Endothelial cell (in vitro differentiated cells): ENCODE measurements around the gene RHOA. TPM values are rescaled to one million over a fixed set of nuclear protein-coding genes. Genes with fewer than 3 reads are reported as not detected.
"Not testable (repeated sequence)": the region's sequence is repeated elsewhere in the genome, so short reads cannot be mapped to it uniquely, and the experiment has no call there.

ENCODE experiments used
- DNase-seq: peaks from one replicate; pipeline ENCODE4 v3.0.0; 2021; ENCODE audit warnings: low spot score
- H3K27ac Mint-ChIP-seq: one replicate; pipeline ENCODE4 v1.8.0; 2021; ENCODE audit warnings: mixed read lengths, inconsistent platforms; ENCODE audit not compliant: unreplicated experiment
- H3K27me3 Mint-ChIP-seq: one replicate; pipeline ENCODE4 v1.8.0; 2021; ENCODE audit warnings: mild to moderate bottlenecking, moderate library complexity, mixed read lengths, inconsistent platforms; ENCODE audit not compliant: unreplicated experiment
- H3K36me3 Mint-ChIP-seq: one replicate; pipeline ENCODE4 v1.8.0; 2021; ENCODE audit warnings: mild to moderate bottlenecking, low read depth, mixed read lengths, inconsistent platforms; ENCODE audit not compliant: unreplicated experiment
- H3K4me1 Mint-ChIP-seq: one replicate; pipeline ENCODE4 v1.8.0; 2021; ENCODE audit warnings: mild to moderate bottlenecking, mixed read lengths, inconsistent platforms; ENCODE audit not compliant: unreplicated experiment
- H3K4me3 Mint-ChIP-seq: one replicate; pipeline ENCODE4 v1.8.0; 2021; ENCODE audit warnings: mild to moderate bottlenecking, mixed read lengths, inconsistent platforms; ENCODE audit not compliant: unreplicated experiment
- H3K9me3 Mint-ChIP-seq: one replicate; pipeline ENCODE4 v1.8.0; 2021; ENCODE audit warnings: mixed read lengths, inconsistent platforms; ENCODE audit not compliant: unreplicated experiment
- total RNA-seq: library from RNA; stranded (reverse); fragmentation: NEBNext Ultra II Directional; extraction: Animal tissue kit (Norgen Biotek cat#: 25700); gene quantifications from one replicate; pipeline ENCODE4 v1.2.1, GENCODE V29; 2021; ENCODE audit not compliant: unreplicated experiment
- TF ChIP-seq, protein P1 (sequence below): fragments of 200-600 bp; sonication (generic); IDR thresholded peaks from one replicate; pipeline ENCODE4 v1.5.0; 2021; ENCODE audit warnings: antibody characterized with exemption; ENCODE audit not compliant: unreplicated experiment

Gene RHOA
- total RNA-seq, 1 donor from 2014 or later: 583 TPM

DNA sequence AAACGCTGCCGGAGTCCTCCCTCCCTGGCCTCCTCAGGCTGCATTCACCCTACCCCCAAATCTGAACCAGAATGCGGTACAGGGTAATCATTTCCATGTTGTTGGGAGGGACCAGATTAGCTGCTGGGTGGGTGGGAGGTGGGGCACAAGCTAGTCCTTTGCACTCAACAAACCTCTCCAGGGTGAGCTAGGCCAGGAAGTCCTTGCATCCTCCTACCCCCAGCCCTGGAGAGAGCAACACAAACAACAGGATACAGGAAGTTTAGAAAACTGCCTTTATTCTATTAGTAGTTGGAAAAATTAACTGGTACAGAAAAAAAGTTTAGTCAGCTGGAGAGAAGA lies 52.9 kb downstream of the RHOA start:
- TF ChIP-seq, protein P1, sequence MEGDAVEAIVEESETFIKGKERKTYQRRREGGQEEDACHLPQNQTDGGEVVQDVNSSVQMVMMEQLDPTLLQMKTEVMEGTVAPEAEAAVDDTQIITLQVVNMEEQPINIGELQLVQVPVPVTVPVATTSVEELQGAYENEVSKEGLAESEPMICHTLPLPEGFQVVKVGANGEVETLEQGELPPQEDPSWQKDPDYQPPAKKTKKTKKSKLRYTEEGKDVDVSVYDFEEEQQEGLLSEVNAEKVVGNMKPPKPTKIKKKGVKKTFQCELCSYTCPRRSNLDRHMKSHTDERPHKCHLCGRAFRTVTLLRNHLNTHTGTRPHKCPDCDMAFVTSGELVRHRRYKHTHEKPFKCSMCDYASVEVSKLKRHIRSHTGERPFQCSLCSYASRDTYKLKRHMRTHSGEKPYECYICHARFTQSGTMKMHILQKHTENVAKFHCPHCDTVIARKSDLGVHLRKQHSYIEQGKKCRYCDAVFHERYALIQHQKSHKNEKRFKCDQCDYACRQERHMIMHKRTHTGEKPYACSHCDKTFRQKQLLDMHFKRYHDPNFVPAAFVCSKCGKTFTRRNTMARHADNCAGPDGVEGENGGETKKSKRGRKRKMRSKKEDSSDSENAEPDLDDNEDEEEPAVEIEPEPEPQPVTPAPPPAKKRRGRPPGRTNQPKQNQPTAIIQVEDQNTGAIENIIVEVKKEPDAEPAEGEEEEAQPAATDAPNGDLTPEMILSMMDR: no peak
- peaks cover 43% of the 10 kb centered on the region for H3K36me3 Mint-ChIP-seq
- peak overlapping the region; percentile 79 for H3K4me3 Mint-ChIP-seq
- H3K27me3 Mint-ChIP-seq: peaks cover 15% of the 10 kb centered on the region
- DNase-seq: peak; percentile 57
- peaks cover 23% of the 10 kb centered on the region for H3K4me1 Mint-ChIP-seq
- no peaks in the 10 kb centered on the region for H3K9me3 Mint-ChIP-seq
- peak overlapping the region; percentile 99 for H3K27ac Mint-ChIP-seq

DNA sequence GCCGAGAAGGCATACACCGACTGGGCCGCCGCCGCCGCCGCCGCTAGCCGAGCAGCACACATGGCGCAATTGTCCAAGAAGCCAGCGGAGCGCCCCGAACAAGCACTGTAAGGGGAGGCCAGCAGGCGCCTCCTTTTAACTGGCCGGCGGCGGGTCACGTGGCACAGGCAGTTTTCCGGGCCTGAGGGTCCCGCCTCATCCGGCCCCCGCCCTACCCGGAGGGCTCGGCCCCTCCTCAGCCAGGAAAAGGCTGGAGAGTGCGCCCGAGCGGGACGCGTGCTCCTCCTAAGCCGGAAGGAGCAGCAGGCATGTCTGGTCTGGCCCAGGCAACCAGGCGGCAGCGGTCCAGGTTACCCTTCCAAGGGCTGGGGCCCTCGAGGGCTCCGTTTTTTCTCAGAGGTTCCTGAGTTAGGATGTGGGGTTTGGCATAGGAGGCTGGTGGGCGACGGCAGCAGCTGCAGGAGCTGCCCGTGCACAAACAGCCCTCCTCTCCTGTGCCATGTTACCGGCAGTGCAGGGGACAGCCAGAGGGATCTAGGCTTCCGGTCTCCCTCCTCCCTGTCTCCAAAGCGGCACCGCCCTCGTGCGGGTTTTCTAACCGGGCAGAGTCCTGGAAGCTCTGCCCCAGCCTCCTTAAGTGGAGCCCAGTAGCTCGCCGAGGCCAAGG lies 53.4 kb downstream of the RHOA start, which contains the start of gene GPX1:
Gene GPX1, minus strand, starts transcription at position 137 of the 667 bp plus-strand sequence. Its CDS starts 75 bp downstream, at position 62.
- Mint-ChIP-seq H3K4me3 (peak within 1 kb of the TSS; percentile 98), H3K27ac (peak within 1 kb of the TSS; percentile 99), H3K4me1 (peaks cover 23% of the 10 kb centered on the region), H3K36me3 (peaks cover 43% of the 10 kb centered on the region), H3K9me3 (no peaks in the 10 kb centered on the region), H3K27me3 (peaks cover 17% of the 10 kb centered on the region)
- TF ChIP-seq, protein P1: no peak
- peak; percentile 95 for DNase-seq

DNA sequence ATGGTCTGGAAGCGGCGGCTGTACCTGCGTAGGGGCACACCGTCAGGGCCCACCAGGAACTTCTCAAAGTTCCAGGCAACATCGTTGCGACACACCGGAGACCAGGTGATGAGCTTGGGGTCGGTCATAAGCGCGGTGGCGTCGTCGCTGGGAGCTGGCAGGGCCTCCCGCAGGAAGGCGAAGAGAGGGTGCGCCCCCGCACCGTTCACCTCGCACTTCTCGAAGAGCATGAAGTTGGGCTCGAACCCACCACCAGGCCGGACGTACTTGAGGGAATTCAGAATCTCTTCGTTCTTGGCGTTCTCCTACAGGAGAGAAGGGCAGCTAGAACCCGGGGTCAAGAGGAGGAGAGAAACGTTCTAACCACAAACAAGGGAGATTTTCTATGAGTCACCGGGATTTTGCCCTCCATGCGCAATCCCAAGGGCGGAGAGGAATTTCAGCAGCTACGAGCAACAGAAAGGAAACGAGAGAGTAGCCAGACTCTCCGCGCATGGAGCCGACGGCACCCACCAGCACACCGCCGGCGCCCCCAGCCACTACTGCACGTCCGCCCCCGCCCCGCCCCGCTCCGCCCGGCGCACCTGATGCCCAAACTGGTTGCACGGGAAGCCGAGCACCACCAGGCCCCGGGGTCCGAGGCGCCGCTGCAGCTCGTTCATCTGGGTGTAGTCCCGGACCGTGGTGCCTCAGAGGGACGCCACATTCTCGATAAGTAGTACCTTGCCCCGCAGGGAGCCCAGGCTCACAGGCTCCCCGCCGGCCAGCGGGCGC lies 54.1 kb downstream of the RHOA start:
- peaks cover 44% of the 10 kb centered on the region for H3K36me3 Mint-ChIP-seq
- H3K27me3 Mint-ChIP-seq: peaks cover 20% of the 10 kb centered on the region
- H3K27ac Mint-ChIP-seq: peak overlapping the region; percentile 94
- peak; percentile 34 for DNase-seq
- H3K4me1 Mint-ChIP-seq: peaks cover 29% of the 10 kb centered on the region
- peak overlapping the region; percentile 98 for H3K4me3 Mint-ChIP-seq
- H3K9me3 Mint-ChIP-seq: not testable (repeated sequence)

DNA sequence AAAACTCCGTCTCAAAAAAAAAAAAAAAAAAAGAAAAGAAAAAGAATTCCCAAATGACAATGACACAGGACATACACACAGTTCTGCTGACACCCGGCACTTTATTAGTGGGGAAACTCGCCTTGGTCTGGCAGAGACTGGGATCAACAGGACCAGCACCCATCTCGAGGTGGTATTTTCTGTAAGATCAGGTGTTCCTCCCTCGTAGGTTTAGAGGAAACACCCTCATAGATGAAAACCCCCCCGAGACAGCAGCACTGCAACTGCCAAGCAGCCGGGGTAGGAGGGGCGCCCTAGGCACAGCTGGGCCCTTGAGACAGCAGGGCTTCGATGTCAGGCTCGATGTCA lies 54.7 kb downstream of the RHOA start:
- not testable (repeated sequence) for H3K27ac Mint-ChIP-seq, H3K9me3 Mint-ChIP-seq, DNase-seq
- Mint-ChIP-seq H3K4me3 (peak overlapping the region; percentile 98), H3K27me3 (peaks cover 20% of the 10 kb centered on the region), H3K4me1 (peaks cover 35% of the 10 kb centered on the region), H3K36me3 (peaks cover 38% of the 10 kb centered on the region)

DNA sequence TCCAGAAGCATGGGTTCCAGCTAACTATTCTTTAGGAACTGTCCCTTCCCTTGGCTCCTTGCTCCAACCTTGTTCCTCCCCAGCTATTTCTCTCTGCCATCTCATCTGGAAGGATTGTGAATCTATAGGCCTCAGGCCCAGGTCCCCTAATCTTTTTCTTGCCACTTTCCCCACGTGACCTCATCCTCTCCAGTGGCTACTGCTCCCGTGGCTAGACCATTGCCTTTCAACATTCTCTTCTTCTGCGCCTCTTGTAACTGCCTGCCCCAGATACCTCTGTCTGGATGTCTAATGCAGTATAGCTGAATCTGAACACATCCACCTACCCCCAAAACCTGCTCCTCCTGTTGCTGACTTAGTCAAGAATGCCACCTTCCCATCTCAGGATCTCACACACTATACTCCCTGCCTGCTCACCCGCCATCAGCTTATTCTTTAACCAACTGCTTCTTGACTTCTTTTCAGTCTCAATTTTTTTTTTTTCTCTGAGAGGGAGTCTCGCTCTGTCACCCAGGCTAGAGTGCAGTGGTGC lies 58.8 kb downstream of the RHOA start:
- TF ChIP-seq, protein P1: no peak
- Mint-ChIP-seq H3K36me3 (peaks cover 18% of the 10 kb centered on the region), H3K4me1 (peaks cover 44% of the 10 kb centered on the region), H3K27me3 (peaks cover 18% of the 10 kb centered on the region), H3K9me3 (no peaks in the 10 kb centered on the region), H3K27ac (no peak overlapping the region), H3K4me3 (peak overlapping the region; percentile 29)
- no peak for DNase-seq

DNA sequence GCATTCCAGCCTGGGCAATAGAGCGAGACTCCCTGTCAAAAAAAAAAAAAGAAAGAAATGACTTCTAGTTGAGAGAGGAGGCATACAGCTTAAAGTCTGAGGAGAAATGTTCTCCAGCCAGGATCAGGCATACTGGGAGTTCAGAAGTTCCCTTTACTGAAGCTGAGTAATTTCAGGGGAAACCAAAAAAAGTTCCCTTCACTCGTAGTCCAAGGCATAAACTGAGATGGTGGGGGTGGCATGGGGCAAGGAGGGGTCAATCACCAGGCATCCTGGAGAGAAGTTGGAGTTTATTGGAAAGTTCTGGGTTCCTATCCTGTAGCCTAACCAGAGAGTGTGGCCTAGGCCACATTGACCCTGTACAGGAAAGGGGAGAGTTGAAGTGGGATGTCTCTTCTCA lies 59.5 kb downstream of the RHOA start:
- DNase-seq: no peak
- peaks cover 16% of the 10 kb centered on the region for H3K27me3 Mint-ChIP-seq
- peaks cover 14% of the 10 kb centered on the region for H3K36me3 Mint-ChIP-seq
- no peaks in the 10 kb centered on the region for H3K9me3 Mint-ChIP-seq
- peak overlapping the region; percentile 42 for H3K27ac Mint-ChIP-seq
- H3K4me1 Mint-ChIP-seq: peaks cover 41% of the 10 kb centered on the region
- TF ChIP-seq, protein P1: no peak
- H3K4me3 Mint-ChIP-seq: peak overlapping the region; percentile 42
